Epidermal melanocyte (primary cell): ENCODE results near the gene POP7.
"Not testable (repeated sequence)": the region's sequence is repeated elsewhere in the genome, so short reads cannot be mapped to it uniquely, and the experiment has no call there.

Source experiments
- DNase-seq: peaks from one replicate; pipeline ENCODE4 v3.0.0; 2011; ENCODE audit warnings: low spot score; ENCODE audit not compliant: insufficient read length

POP7 gene

DNA sequence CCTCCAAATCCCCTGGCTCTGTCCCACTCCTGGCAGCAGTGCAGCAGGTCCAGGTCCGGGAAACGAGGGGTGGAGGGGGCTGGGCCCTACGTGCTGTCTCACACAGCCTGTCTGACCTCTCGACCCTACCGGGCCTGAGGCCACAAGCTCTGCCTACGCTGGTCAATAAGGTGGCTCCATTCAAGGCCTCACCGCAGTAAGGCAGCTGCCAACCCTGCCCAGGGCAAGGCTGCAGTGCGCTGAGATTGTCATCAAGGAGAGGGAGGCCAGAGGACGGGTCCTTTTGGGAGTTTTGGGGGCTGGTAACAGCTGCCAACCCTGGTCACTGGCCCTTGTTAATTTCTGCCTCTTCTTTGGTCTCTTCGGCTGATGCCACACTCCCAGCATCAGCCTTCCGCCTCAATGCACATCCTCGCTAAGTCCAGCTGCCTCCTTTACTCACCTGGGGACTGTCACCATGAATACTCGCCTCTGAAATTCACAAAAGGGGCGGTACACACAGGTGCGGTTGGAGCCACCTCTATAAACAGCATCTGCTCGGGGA lies 17.9 kb downstream of the POP7 start:
- no peak for DNase-seq

DNA sequence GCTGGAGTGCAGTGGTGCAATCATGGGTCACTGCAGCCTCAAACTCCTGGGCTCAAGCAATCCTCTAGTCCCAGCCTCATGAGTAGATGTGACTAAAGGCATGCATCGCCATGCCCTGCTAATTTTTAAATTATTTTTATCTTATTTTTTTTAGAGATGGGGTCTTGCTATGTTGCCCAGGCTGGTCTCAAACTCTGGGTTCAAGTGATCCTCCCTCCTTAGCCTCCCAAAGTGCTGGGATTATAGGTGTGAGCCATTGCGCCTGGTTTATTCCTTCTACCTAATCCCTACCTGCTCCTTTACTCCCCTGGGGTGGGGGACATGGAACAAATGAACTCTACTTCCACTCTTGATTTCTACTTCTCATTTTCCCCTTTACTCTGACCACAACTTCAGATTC lies 18.4 kb downstream of the POP7 start:
- DNase-seq, result not testable (repeated sequence)

DNA sequence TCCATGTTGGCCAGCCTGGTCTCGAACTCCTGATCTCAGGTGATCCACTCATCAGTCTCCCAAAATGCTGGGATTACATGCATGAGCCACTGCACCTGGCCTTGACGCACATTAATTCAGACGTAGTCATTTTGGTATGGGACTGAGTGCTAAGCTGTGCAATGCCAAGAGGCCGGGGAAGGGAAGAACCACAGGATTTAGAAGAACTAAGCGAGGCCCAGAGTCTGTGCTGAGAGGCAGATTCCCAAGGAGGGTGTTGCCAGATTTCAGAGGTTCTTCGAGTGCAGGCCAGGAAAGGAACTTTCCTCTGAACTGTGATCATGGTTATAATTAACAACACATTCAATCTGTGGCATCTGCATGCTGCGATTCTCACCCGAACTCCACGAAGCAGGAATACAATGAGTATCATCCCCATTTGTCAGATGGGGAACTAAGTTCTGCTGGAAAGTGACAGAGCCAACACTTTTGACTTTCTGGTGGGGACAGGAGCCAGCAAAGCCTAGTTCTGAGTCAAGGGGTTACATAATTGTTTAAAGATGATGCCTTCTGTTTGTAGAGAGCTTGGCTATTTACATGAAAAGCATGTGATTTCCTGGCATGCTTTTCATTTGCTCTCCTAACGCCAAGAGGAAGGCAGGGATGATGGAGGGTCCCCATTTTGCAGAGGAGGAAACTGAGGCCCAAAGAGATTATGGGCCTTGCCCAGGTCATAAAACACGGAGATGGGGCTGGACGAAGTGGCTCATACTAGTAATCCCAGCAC lies 21.3 kb downstream of the POP7 start:
- peak; percentile 54 for DNase-seq

DNA sequence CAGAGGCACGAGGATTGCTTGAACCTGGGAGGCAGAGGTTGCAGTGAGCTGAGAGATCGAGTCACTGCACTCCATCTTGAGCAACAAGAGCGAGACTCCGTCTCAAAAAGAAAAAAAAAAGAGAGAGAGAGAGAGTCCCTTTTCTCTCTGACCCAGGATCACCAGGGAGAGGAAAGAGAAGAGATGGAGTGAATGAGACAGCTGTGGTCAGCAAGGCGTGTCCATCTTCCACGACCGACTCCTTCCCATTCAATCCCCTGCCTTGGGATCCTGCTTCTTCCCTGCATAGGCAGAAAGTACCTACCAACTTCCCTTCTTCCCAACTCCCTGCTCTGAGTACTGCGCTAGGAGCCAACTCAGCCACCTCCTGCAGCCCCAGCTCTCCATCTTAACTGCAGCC lies 22.3 kb downstream of the POP7 start:
- DNase-seq, result no peak

DNA sequence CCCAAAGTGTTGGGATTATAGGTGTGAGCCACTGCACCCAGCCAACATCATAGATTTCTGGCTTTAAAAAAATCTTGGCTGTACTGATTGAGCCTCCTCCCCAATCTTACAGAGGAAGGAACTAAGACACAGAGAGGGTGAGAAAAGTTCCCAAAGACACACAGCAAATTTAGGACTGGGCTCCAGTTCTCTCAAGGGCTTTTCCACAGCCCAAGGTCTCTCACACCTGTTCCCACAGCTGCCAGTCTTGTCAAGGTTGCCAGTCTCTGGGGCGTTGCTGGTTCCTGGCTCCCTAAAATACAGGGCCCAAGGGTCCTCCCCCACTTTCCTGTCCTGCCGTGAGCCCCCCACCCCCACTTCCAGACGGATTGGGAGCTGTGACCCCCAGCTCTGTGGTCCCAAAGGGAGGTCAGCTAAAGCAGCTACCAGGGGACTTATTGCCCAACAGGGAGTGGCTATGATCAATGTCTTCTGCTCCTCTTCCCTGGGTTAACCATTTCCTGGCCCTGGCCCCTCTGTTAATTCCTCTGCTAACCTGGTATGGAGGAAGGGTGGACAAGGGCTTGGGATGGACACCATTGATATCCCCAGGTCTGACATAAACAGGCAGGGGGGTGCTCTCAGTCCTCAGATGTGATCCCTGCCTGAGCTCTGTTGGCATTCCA lies 24.3 kb downstream of the POP7 start:
- no peak for DNase-seq

DNA sequence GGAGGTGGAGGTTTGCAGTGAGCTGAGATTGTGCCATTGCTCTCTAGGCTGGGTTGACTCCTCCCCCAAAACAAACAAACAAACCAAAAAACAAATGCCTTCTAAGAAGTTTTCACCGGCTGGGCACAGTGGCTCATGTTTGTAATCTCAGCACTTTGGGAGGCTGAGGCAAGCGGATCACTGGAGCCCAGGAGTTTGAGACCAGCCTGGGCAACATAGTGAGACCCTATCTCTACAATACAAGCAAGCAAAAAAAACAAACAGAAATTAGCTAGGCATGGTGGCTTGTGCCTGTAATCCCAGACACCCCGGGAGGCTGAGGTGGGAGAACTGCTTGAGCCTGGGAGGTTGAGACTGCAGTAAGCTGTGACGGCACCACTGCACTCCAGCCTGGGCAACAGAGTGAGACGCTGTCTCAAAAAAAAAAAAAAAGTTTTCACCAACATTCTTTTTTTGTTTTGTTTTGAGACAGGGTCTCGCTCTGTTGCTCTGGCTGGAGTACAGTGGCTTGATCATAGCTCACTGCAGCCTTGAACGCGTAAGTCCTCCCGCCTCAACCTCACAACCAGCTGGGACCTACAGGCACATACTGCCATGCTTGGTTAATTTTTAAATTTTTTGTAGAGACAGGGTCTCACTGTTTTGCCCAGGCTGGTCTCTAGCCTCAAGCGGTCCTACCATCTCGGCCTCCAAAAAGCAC lies 26.2 kb downstream of the POP7 start:
- no peak for DNase-seq

DNA sequence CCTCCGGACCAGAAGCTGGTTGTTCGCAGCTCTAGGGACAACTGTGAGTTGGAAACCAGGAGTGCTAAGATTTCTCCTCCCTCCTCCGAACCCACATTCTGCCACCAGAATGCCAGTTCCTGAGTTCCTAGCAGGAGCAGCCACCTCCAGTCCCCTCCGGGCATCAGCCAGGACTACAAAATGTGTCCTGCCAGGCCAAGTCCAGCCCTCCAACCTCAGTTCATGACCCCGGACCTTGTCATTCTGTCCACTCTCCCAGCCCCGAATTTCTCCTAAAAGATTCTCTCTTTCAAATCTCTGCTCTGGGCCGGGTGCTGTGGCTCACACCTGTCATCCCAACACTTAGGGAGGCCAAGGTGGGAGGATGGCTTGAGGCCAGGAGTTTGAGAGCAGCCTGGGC lies 29.8 kb downstream of the POP7 start:
- no peak for DNase-seq

DNA sequence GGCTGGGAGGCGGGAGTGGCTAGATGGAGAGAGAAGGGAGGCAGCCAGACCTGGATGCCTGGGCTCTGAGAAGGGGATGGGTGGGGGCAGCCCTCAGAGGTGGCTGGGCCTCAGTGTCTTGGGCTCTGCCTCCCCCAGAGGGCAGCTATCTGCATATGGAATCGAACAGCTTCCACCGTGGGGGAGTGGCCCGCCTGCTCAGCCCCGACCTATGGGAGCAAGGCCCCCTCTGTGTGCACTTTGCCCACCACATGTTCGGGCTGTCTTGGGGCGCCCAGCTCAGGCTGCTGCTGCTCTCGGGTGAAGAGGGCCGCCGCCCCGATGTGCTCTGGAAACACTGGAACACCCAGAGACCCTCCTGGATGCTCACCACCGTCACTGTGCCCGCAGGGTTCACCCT lies 30.8 kb downstream of the POP7 start:
- DNase-seq, result no peak

DNA sequence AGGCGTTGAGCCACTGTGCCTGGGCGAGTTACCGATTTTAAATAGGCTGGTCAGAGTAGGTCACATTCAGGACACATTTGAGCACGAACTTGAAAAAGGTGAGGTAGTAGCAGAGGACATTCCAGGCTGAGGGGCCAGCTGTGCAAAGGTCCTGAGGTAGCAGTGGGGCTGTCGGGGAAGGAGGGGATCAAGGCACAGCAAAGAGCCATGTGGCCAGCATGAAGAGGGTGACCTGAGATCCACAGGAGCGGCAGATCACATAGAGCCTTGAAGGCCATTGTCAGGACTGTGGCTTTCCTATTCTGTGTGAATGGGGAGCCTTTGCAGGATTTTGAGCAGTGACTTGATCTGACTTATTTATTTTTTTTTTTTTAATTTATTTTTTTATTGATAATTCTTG lies 34.0 kb downstream of the POP7 start:
- no peak for DNase-seq

DNA sequence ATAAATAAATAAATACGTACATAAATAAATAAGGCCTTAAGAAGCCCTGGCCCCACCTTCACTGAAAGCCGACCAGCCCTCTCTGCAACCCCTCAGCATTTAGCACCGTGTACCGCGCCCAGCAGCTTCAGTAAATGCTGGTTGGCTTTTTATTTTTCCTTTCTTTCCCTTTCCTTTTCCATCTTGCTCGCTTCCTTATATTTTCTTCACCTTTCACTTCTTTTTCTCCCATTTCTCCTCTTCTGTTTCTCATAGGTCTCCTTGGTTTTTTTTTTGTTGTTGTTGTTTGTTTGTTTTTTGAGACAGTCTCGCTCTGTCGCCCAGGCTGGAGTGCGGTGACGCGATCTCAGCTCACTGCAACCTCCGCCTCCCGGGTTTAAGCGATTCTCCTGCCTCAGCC lies 38.7 kb downstream of the POP7 start:
- DNase-seq, result no peak

DNA sequence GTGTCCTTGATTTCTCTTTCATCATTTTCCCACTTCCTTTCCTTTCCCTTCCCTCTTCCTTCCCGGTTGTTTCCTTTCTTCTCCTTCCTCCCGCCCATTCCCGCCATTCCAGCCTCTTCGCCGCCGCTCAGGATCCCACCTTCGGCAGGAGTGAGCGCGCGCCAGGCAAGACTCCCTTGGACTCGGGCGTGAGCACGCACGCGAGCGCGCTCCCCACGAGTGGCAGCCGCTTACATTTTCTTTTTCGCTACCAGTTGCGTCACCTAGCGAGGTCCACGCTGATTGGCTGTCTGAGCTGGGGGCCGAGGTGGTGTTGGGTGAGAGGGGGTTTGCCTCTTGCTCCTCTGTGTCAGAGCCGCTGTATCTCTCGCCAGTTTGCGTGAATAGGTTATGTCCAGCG lies 39.3 kb downstream of the POP7 start:
- DNase-seq, result no peak

DNA sequence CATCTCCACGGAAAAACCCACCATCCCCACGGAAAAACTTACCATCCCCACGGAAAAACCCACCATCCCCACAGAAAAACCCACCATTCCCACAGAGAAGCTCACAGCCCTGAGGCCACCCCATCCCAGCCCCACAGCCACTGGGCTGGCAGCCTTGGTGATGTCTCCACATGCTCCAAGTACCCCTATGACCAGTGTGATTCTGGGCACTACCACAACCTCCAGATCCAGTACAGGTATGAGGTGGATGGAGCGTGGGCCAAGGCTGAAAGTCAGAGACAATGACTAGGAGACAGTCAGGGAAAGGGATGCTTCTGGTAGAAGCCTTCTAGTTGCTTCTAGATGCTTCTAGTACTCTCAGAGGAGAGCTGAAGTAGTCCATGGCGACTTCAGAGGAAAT lies 47.1 kb downstream of the POP7 start:
- DNase-seq, result no peak

DNA sequence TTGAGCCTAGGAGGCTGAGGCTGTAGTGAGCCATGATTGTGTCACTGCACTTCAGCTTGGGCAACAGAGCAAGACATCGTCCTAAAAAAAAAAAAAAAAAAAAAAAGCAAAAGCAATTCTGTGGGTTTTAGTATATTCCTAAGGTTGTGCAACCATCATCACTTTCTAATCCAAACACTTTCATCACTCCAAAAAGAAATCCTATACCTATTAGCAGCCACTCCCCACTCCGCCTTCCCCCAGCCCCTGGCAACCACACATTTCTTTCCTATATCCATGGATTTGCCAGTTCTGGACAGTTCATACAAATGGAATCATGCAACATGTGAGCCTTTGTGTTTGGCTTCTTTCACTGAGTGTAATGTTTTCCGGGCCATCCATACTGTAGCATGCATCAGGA lies 47.8 kb downstream of the POP7 start:
- no peak for DNase-seq
